Liver (tissue), 9 donors: ENCODE results near the gene CHRDL1. TPM values are rescaled to one million over a fixed set of nuclear protein-coding genes. Genes with fewer than 3 reads are reported as not detected.

Experiments used
- DNase-seq: peaks from one replicate; pipeline ENCODE4 v3.0.0-alpha.2; 2017; ENCODE audit warnings: low spot score
- H3K27ac ChIP-seq, 2 donors: one replicate each; pipeline ENCODE4 v1.7.0; 2013; ENCODE audit warnings: inconsistent platforms in 2 of 2, low read length in 2 of 2, control low read depth in 1 of 2, low read depth in 1 of 2, mild to moderate bottlenecking in 1 of 2
- H3K27me3 ChIP-seq, 4 donors: one replicate each; pipeline versions ENCODE4 v1.6.1 to v1.7.0; 2013; ENCODE audit warnings: low read length in 3 of 4, inconsistent platforms in 1 of 4, mild to moderate bottlenecking in 1 of 4, moderate library complexity in 1 of 4; ENCODE audit not compliant: control insufficient read depth in 4 of 4, insufficient read depth in 4 of 4
- H3K36me3 ChIP-seq, 4 donors: one replicate each; pipeline versions ENCODE4 v1.6.1 to v1.7.0; 2013; ENCODE audit warnings: low read length in 3 of 4, mild to moderate bottlenecking in 3 of 4, low read depth in 1 of 4, moderate library complexity in 1 of 4; ENCODE audit not compliant: control insufficient read depth in 4 of 4, insufficient read depth in 3 of 4
- H3K4me1 ChIP-seq, 4 donors: one replicate each; pipeline versions ENCODE4 v1.6.1 to v1.7.0; 2013; ENCODE audit warnings: low read length in 3 of 4, mild to moderate bottlenecking in 3 of 4, moderate library complexity in 1 of 4; ENCODE audit not compliant: control insufficient read depth in 4 of 4, insufficient read depth in 4 of 4
- H3K4me3 ChIP-seq, 3 donors: one replicate each; pipeline versions ENCODE4 v1.6.1 to v1.7.0; 2013; ENCODE audit warnings: low read length in 3 of 3, control low read depth in 1 of 3, low read depth in 1 of 3, mild to moderate bottlenecking in 1 of 3
- H3K9ac ChIP-seq, 2 donors: one replicate each; pipeline ENCODE4 v1.7.0; 2013; ENCODE audit warnings: low read length in 2 of 2, mild to moderate bottlenecking in 2 of 2, moderate library complexity in 2 of 2, control low read depth in 1 of 2, low read depth in 1 of 2
- H3K9me3 ChIP-seq, 4 donors: one replicate each; pipeline versions ENCODE4 v1.6.1 to v1.7.0; 2013; ENCODE audit warnings: low read length in 3 of 4; ENCODE audit not compliant: control insufficient read depth in 4 of 4
- EGR1 ChIP-seq, 2 donors: IDR thresholded peaks; 2 replicates each; pipeline ENCODE4 v1.6.1; 2016 to 2018; ENCODE audit warnings: antibody characterized with exemption in 2 of 2, low read depth in 2 of 2
- FOXA1 ChIP-seq: IDR thresholded peaks from 2 replicates; pipeline ENCODE4 v1.6.1; 2016; ENCODE audit warnings: antibody characterized with exemption
- GABPA ChIP-seq, 2 donors: IDR thresholded peaks in 1 of 2; conservative IDR thresholded peaks in 1 of 2; 2 replicates each; pipeline ENCODE4 v1.6.1; 2016; ENCODE audit warnings: antibody characterized with exemption in 2 of 2, mild to moderate bottlenecking in 1 of 2, moderate library complexity in 1 of 2
- HNF4A ChIP-seq, 2 donors: conservative IDR thresholded peaks; 2 replicates each; pipeline ENCODE4 v1.6.1; 2016; ENCODE audit warnings: antibody characterized with exemption in 2 of 2, mild to moderate bottlenecking in 2 of 2
- HNF4G ChIP-seq: IDR thresholded peaks from 2 replicates; pipeline ENCODE4 v1.6.1; 2016; ENCODE audit warnings: antibody characterized with exemption
- JUND ChIP-seq, 2 donors: IDR thresholded peaks; 2 replicates each; pipeline ENCODE4 v1.6.1; 2016; ENCODE audit warnings: antibody characterized with exemption in 2 of 2
- NR2F2 ChIP-seq: IDR thresholded peaks from 2 replicates; pipeline ENCODE4 v1.6.1; 2016; ENCODE audit warnings: antibody characterized with exemption
- RAD21 ChIP-seq, 2 donors: IDR thresholded peaks; 2 replicates each; pipeline ENCODE4 v1.6.1; 2016; ENCODE audit warnings: antibody characterized with exemption in 2 of 2, mild to moderate bottlenecking in 2 of 2
- RXRA ChIP-seq, 2 donors: IDR thresholded peaks; 2 replicates each; pipeline ENCODE4 v1.6.1; 2017 to 2018; ENCODE audit warnings: antibody characterized with exemption in 2 of 2, mild to moderate bottlenecking in 1 of 2
- SP1 ChIP-seq: IDR thresholded peaks from 2 replicates; pipeline ENCODE4 v1.6.1; 2018; ENCODE audit warnings: antibody characterized with exemption, mild to moderate bottlenecking
- TAF1 ChIP-seq: conservative IDR thresholded peaks from 2 replicates; pipeline ENCODE4 v1.6.1; 2016; ENCODE audit warnings: antibody characterized with exemption, mild to moderate bottlenecking
- whole genome bisulfite sequencing: extraction: QIAGEN DNeasy Blood & Tissue Kit; methylation state at CpG from one replicate; pipeline ENCODE4 v1.1.7; 2013; 5-methylcytosine and 5-hydroxymethylcytosine counted together
- polyA plus RNA-seq, 2 donors: library from polyadenylated mRNA; stranded (reverse) in 1 of 2; unstranded in 1 of 2; fragments of 200-250 nt in 1 of 2; fragments of >200 nt in 1 of 2; fragmentation: Nextera tagmentation in 1 of 2; extraction: Ambion mirVana in 1 of 2; gene quantifications; one replicate each; pipeline versions ENCODE4 v1.2.1 to v1.2.3, GENCODE V29; 2013 to 2015
- total RNA-seq, 2 donors: library from RNA; depleted of rRNA; stranded (reverse); fragments of >200 nt; gene quantifications; one replicate each; pipeline ENCODE4 v1.2.3, GENCODE V29; 2014
- TF ChIP-seq, protein P1 (sequence below): fragments of 150-350 bp; IDR thresholded peaks from 2 replicates; pipeline ENCODE4 v1.5.1; 2017; ENCODE audit warnings: improper control_type of control experiment, low read depth, low read length; ENCODE audit not compliant: missing input control
- TF ChIP-seq, protein P2 (sequence below): IDR thresholded peaks from 2 replicates; pipeline ENCODE4 v1.6.1; 2016; ENCODE audit warnings: antibody characterized with exemption
- TF ChIP-seq, protein P3 (sequence below): IDR thresholded peaks from 2 replicates; pipeline ENCODE4 v1.6.1; 2016; ENCODE audit warnings: antibody characterized with exemption
- TF ChIP-seq, protein P4 (sequence below): IDR thresholded peaks from 2 replicates; pipeline ENCODE4 v1.6.1; 2016; ENCODE audit warnings: antibody characterized with exemption, mild to moderate bottlenecking
- TF ChIP-seq, protein P5 (sequence below): IDR thresholded peaks from 2 replicates; pipeline ENCODE4 v1.6.1; 2016; ENCODE audit warnings: antibody characterized with exemption
- donor health status: healthy.
- donor health status: healthy.
- donor health status: healthy.
- donor health status: healthy.
- donor health status: healthy.

Gene CHRDL1
- total and polyA plus RNA-seq, 4 donors: 0.17 to 2.1 (median 0.67) TPM

DNA sequence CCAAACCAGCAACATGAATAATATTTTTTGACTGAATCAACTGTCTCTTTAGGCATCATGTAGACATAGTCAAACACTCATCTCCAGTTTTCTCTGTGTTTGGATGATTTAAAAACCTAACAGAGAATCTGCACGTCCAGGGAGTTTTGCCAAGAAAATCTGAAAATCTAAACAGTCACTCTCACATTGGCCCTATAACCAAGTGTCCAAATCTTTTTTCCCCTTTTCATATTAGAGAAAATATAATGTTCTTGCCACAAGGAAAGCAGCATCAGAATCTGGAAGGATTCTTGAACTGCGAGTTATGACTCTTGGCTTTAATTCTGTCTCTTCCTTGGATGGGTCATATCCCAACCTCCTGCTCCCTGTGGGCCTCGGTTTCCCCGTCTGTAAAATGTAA is 8.8 kb upstream of the CHRDL1 start (continued):
- TF ChIP-seq, protein P1, sequence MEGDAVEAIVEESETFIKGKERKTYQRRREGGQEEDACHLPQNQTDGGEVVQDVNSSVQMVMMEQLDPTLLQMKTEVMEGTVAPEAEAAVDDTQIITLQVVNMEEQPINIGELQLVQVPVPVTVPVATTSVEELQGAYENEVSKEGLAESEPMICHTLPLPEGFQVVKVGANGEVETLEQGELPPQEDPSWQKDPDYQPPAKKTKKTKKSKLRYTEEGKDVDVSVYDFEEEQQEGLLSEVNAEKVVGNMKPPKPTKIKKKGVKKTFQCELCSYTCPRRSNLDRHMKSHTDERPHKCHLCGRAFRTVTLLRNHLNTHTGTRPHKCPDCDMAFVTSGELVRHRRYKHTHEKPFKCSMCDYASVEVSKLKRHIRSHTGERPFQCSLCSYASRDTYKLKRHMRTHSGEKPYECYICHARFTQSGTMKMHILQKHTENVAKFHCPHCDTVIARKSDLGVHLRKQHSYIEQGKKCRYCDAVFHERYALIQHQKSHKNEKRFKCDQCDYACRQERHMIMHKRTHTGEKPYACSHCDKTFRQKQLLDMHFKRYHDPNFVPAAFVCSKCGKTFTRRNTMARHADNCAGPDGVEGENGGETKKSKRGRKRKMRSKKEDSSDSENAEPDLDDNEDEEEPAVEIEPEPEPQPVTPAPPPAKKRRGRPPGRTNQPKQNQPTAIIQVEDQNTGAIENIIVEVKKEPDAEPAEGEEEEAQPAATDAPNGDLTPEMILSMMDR: no peak
- TF ChIP-seq, protein P2, sequence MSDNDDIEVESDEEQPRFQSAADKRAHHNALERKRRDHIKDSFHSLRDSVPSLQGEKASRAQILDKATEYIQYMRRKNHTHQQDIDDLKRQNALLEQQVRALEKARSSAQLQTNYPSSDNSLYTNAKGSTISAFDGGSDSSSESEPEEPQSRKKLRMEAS: no peak
- TF ChIP-seq GABPA (IDR thresholded peaks at IDR 0.05 in 1 of 2, conservative IDR thresholded peaks at IDR 0.05 in 1 of 2): no peak
- TF ChIP-seq, protein P3, sequence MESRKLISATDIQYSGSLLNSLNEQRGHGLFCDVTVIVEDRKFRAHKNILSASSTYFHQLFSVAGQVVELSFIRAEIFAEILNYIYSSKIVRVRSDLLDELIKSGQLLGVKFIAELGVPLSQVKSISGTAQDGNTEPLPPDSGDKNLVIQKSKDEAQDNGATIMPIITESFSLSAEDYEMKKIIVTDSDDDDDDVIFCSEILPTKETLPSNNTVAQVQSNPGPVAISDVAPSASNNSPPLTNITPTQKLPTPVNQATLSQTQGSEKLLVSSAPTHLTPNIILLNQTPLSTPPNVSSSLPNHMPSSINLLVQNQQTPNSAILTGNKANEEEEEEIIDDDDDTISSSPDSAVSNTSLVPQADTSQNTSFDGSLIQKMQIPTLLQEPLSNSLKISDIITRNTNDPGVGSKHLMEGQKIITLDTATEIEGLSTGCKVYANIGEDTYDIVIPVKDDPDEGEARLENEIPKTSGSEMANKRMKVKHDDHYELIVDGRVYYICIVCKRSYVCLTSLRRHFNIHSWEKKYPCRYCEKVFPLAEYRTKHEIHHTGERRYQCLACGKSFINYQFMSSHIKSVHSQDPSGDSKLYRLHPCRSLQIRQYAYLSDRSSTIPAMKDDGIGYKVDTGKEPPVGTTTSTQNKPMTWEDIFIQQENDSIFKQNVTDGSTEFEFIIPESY: no peak

DNA sequence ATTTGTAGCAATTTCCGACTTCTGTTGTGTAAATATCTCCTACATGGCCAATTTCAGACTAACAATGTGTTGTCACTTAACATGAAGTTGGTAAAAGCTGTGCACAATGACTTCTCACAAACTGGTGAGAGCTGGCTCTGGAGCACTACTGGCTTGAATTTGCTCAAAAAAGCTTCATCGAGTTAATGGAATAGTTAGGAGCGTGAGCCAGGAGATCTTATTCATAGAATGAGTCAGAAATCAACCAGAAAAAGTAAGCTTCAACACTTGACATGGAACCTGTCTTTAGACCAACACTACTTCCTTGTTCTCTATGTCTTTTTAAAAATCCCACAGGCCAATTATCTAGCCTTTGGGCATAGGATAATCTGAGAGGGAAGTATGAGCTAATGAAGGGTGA is 7.9 kb upstream of the CHRDL1 start:
- Histone ChIP-seq H3K36me3 (no peaks in the 10 kb centered on the region), H3K9ac (no peak overlapping the region), H3K4me3 (no peak overlapping the region), H3K4me1 (no peaks in the 10 kb centered on the region), H3K9me3 (no peaks in the 10 kb centered on the region), H3K27ac (no peak overlapping the region), H3K27me3 (no peaks in the 10 kb centered on the region)
- TF ChIP-seq FOXA1 (no peak), NR2F2 (no peak), EGR1 (IDR thresholded peaks at IDR 0.05; ENCODE audit: low read depth in 2 of 2) (no peak), GABPA (IDR thresholded peaks at IDR 0.05 in 1 of 2, conservative IDR thresholded peaks at IDR 0.05 in 1 of 2) (no peak), HNF4G (no peak), TAF1 (no peak)
- TF ChIP-seq, protein P4, sequence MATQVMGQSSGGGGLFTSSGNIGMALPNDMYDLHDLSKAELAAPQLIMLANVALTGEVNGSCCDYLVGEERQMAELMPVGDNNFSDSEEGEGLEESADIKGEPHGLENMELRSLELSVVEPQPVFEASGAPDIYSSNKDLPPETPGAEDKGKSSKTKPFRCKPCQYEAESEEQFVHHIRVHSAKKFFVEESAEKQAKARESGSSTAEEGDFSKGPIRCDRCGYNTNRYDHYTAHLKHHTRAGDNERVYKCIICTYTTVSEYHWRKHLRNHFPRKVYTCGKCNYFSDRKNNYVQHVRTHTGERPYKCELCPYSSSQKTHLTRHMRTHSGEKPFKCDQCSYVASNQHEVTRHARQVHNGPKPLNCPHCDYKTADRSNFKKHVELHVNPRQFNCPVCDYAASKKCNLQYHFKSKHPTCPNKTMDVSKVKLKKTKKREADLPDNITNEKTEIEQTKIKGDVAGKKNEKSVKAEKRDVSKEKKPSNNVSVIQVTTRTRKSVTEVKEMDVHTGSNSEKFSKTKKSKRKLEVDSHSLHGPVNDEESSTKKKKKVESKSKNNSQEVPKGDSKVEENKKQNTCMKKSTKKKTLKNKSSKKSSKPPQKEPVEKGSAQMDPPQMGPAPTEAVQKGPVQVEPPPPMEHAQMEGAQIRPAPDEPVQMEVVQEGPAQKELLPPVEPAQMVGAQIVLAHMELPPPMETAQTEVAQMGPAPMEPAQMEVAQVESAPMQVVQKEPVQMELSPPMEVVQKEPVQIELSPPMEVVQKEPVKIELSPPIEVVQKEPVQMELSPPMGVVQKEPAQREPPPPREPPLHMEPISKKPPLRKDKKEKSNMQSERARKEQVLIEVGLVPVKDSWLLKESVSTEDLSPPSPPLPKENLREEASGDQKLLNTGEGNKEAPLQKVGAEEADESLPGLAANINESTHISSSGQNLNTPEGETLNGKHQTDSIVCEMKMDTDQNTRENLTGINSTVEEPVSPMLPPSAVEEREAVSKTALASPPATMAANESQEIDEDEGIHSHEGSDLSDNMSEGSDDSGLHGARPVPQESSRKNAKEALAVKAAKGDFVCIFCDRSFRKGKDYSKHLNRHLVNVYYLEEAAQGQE: no peak
- 93% methylated on average over 3 of the region's 3 CpGs for WGBS
- no peak for DNase-seq

DNA sequence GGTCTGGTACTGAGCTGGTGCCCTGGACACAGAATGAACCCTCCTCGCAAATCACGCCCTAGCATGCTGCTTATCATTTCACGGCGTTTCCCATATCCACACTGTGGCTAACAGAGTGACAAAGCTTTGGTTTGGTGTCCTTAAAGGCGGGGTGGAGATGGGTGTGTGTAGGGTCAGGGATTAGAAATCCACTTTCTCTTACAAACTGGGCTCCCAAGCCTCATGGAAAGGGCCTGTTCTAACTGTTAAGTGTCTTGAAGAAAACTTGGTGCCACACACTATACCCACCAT is 735 bp upstream of the CHRDL1 start:
- Histone ChIP-seq H3K9ac (no peak overlapping the region), H3K4me3 (no peak overlapping the region), H3K27me3 (peaks cover 0 to 3% (median 0%) of the 10 kb centered on the region in 4 donors), H3K36me3 (no peaks in the 10 kb centered on the region), H3K9me3 (no peaks in the 10 kb centered on the region), H3K4me1 (peaks cover 0 to 4% (median 0%) of the 10 kb centered on the region in 4 donors), H3K27ac (no peak overlapping the region)
- WGBS: 40% methylated on average over 5 of the region's 5 CpGs
- DNase-seq: no peak
- TF ChIP-seq, protein P5, sequence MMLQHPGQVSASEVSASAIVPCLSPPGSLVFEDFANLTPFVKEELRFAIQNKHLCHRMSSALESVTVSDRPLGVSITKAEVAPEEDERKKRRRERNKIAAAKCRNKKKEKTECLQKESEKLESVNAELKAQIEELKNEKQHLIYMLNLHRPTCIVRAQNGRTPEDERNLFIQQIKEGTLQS: no peak
- TF ChIP-seq FOXA1: no peak
- no peak for TF ChIP-seq EGR1 (IDR thresholded peaks at IDR 0.05; ENCODE audit: low read depth in 2 of 2)
- no peak for TF ChIP-seq RAD21 (IDR thresholded peaks at IDR 0.05)
- no peak for TF ChIP-seq SP1
- TF ChIP-seq RXRA (IDR thresholded peaks at IDR 0.05): no peak
- TF ChIP-seq, protein P3: no peak
- no peak for TF ChIP-seq HNF4A (conservative IDR thresholded peaks at IDR 0.05)
- no peak for TF ChIP-seq GABPA (IDR thresholded peaks at IDR 0.05 in 1 of 2, conservative IDR thresholded peaks at IDR 0.05 in 1 of 2)
- TF ChIP-seq, protein P1: no peak
- no peak for TF ChIP-seq NR2F2
- no peak for TF ChIP-seq JUND (IDR thresholded peaks at IDR 0.05)
- TF ChIP-seq HNF4G: no peak
- TF ChIP-seq, protein P2: no peak
